Nephron (organoid): ENCODE measurements around the gene RLBP1.
A peak's percentile ranks its signal among the peaks of the same experiment; 100 is the strongest.

ENCODE experiments used
- H3K27ac Mint-ChIP-seq, 3 experiments: 2 replicates each; pipeline ENCODE4 v1.8.0; 2020; ENCODE audit warnings: mixed read lengths in 3 of 3, mild to moderate bottlenecking in 2 of 3, moderate library complexity in 1 of 3
- H3K27me3 Mint-ChIP-seq: 2 replicates; pipeline ENCODE4 v1.8.0; 2021; ENCODE audit warnings: low read depth, mild to moderate bottlenecking, moderate library complexity, mixed read lengths
- H3K36me3 Mint-ChIP-seq: 2 replicates; pipeline ENCODE4 v1.8.0; 2020; ENCODE audit warnings: low read depth, mixed read lengths
- H3K4me1 Mint-ChIP-seq: 2 replicates; pipeline ENCODE4 v1.8.0; 2020; ENCODE audit warnings: mixed read lengths
- H3K4me3 Mint-ChIP-seq, 3 experiments: 2 replicates each; pipeline ENCODE4 v1.8.0; 2020; ENCODE audit warnings: mild to moderate bottlenecking in 3 of 3, mixed read lengths in 3 of 3, moderate library complexity in 2 of 3
- H3K9me3 Mint-ChIP-seq: 2 replicates; pipeline ENCODE4 v1.8.0; 2020; ENCODE audit warnings: mixed read lengths
- TF ChIP-seq, protein P1 (sequence below), 3 experiments: fragments of 200-600 bp; sonication (generic); IDR thresholded peaks; one replicate each; pipeline ENCODE4 v1.5.0; 2021; ENCODE audit warnings: antibody characterized with exemption in 3 of 3; ENCODE audit not compliant: unreplicated experiment in 3 of 3

RLBP1 gene

GRCh38 chr15:89187301-89187985 is 33.9 kb downstream of the RLBP1 start:
- no peaks in the 10 kb centered on the region for H3K4me1 Mint-ChIP-seq
- no peak overlapping the region for H3K4me3 Mint-ChIP-seq
- peaks cover 23% of the 10 kb centered on the region for H3K36me3 Mint-ChIP-seq
- no peak overlapping the region for H3K27ac Mint-ChIP-seq
- H3K9me3 Mint-ChIP-seq: no peaks in the 10 kb centered on the region
- no peaks in the 10 kb centered on the region for H3K27me3 Mint-ChIP-seq
- TF ChIP-seq, protein P1, sequence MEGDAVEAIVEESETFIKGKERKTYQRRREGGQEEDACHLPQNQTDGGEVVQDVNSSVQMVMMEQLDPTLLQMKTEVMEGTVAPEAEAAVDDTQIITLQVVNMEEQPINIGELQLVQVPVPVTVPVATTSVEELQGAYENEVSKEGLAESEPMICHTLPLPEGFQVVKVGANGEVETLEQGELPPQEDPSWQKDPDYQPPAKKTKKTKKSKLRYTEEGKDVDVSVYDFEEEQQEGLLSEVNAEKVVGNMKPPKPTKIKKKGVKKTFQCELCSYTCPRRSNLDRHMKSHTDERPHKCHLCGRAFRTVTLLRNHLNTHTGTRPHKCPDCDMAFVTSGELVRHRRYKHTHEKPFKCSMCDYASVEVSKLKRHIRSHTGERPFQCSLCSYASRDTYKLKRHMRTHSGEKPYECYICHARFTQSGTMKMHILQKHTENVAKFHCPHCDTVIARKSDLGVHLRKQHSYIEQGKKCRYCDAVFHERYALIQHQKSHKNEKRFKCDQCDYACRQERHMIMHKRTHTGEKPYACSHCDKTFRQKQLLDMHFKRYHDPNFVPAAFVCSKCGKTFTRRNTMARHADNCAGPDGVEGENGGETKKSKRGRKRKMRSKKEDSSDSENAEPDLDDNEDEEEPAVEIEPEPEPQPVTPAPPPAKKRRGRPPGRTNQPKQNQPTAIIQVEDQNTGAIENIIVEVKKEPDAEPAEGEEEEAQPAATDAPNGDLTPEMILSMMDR (IDR thresholded peaks at IDR 0.05; ENCODE audit: unreplicated experiment in 3 of 3): no peak

DNA sequence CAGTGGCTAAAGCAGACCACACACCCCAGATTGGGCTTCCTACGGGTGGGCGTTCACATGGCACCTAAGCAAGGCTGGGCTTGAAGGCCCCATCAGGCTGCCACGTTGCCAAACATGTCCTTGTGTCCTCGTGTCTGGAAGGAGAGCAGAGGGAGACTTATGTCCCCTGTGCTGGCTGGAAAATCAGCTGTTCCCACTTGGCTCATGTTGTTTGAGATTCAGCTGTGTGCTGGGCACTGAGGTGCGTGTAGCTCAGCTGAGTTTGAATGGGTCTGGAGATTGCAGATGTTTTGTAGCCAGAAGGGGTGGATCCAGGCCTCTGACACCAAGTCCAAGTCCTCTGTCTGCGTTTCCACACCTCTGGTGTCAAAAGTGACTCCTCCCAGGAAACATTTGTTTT is 34.6 kb downstream of the RLBP1 start:
- Mint-ChIP-seq H3K36me3 (peaks cover 23% of the 10 kb centered on the region), H3K9me3 (no peaks in the 10 kb centered on the region), H3K4me3 (no peak overlapping the region), H3K4me1 (no peaks in the 10 kb centered on the region), H3K27ac (no peak overlapping the region), H3K27me3 (no peaks in the 10 kb centered on the region)
- TF ChIP-seq, protein P1 (IDR thresholded peaks at IDR 0.05; ENCODE audit: unreplicated experiment in 3 of 3): no peak

GRCh38 chr15:89184886-89185526 is 36.4 kb downstream of the RLBP1 start:
- TF ChIP-seq, protein P1 (IDR thresholded peaks at IDR 0.05; ENCODE audit: unreplicated experiment in 3 of 3): no peak

DNA sequence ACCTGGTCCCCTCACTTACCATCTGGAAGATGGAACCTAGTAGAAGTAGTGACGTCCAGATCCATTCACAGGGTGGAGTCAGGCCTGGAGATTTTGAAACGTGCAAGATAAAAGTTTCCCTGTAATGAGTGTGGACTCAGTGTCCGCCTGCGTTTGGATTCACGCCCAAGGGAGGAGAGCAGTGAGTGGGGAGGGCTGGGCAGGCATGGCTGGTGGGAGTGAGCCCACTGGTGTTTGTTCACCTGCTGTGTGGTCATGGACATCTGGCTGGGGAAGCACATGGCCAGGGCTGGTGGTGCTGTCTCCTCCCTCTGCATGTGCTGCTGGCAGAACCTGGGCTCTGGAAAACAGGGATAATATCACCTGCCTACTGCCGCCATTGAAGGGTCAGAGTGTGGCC is 37.0 kb downstream of the RLBP1 start:
- no peaks in the 10 kb centered on the region for H3K4me1 Mint-ChIP-seq
- TF ChIP-seq, protein P1 (IDR thresholded peaks at IDR 0.05; ENCODE audit: unreplicated experiment in 3 of 3): no peak
- H3K27ac Mint-ChIP-seq: peak overlapping the region in 1 of 3 experiments; percentile 74
- no peaks in the 10 kb centered on the region for H3K9me3 Mint-ChIP-seq
- H3K4me3 Mint-ChIP-seq: no peak overlapping the region
- H3K27me3 Mint-ChIP-seq: no peaks in the 10 kb centered on the region
- peaks cover 16% of the 10 kb centered on the region for H3K36me3 Mint-ChIP-seq

More at GRCh38 chr15:89184886-89185526, 36.4 kb downstream of the RLBP1 start:
- Mint-ChIP-seq H3K36me3 (peaks cover 16% of the 10 kb centered on the region), H3K27me3 (no peaks in the 10 kb centered on the region), H3K9me3 (no peaks in the 10 kb centered on the region), H3K27ac (peak overlapping the region in 1 of 3 experiments; percentile 74), H3K4me3 (no peak overlapping the region), H3K4me1 (no peaks in the 10 kb centered on the region)

DNA sequence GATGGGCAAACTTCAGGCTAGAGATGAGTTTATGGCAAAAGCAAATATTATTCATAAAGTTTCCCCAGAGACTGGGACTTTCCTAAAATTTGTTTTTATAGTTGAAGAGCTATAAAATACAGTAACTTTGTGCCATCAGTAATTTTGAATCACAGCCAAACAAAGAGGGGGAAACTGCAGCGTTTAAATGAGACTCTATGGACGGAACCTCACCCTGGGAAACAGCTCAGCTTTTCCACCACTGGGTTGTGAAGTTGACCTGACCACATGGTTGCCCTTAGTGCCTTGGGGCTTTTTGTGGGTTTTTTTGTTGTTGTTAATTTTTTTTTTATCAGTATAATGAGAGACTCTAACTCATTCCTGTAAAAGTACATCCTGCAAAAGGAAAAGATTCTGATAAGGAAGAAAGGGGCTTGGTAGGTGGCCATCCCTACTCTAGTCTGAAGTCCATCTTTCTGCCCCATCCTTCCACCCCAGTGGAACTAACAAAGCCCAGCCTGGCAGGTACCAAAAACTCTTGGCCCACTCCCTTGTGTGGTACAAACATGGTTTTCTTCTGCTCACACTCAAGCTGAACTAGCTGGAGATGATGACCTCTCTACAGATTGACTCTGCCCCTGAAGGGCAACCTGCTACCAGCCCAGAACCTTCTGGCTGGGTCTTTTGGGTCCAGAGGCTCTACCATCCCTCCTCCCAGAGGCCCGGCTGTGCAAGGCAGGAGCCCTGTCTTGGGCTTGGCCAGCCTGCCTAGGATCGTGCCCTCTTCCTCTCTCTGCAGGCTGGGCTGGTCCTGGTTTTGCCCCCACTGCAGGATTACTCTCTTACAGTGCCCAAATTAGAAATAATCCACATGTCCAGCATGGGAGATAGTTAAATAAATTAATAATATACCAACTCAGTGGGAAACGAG is 41.2 kb downstream of the RLBP1 start:
- peaks cover 7% of the 10 kb centered on the region for H3K4me1 Mint-ChIP-seq
- H3K36me3 Mint-ChIP-seq: peaks cover 14% of the 10 kb centered on the region
- H3K27ac Mint-ChIP-seq: no peak overlapping the region
- H3K27me3 Mint-ChIP-seq: no peaks in the 10 kb centered on the region
- H3K4me3 Mint-ChIP-seq: no peak overlapping the region
- H3K9me3 Mint-ChIP-seq: no peaks in the 10 kb centered on the region
- TF ChIP-seq, protein P1 (IDR thresholded peaks at IDR 0.05; ENCODE audit: unreplicated experiment in 3 of 3): no peak
